ENCODE measurements around the gene CDAN1. TPM values are rescaled to one million over a fixed set of nuclear protein-coding genes. Genes with fewer than 3 reads are reported as not detected.

CDAN1 gene
- total RNA-seq, 6 experiments from 2014 or later = 12.4 to 17.7 (median 16.0) TPM

GRCh38 chr15:42737529-42738328 lies 801 bp upstream of the CDAN1 start:
- peaks cover 31% of the 10 kb centered on the region for H3K4me1 Mint-ChIP-seq (ENCODE audit: low read depth)
- DNase-seq = no peak

DNA sequence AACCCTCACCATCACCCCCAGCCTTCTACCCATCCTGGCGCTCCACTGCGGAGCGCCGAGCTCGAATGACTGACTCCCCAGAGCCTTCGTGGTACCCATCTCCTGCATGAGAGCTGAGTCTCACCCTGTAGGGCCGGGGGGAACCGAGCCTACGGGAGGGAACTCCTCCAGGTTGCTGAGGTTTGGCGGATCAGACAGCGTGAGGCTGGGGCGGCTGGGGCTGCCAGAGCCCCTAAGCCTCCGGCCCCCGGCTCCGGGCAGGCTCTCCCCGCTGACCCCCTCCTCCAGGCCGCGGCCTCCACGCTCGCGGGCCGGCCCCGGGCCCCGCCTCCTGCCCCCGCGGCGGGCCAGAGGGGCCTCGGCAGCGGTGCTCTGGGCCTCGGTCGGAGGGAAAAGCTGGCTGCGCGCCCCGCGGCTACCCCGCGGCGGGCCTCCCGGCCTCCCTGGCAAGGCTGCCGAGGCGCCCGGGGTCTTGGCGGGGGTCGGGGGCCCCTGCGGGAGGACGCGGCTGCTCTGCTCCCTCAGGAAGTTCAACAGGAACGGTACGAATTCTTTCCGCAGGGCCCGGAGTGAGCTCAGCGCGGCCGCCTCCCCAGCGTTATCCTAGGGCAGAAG lies 643 bp downstream of the CDAN1 start:
- Mint-ChIP-seq H3K9me3 (no peaks in the 10 kb centered on the region), H3K36me3 (ENCODE audit: low read depth) (peaks cover 16% of the 10 kb centered on the region; the same call in 1 of the 2 replicates), H3K4me1 (ENCODE audit: low read depth) (peaks cover 24% of the 10 kb centered on the region), H3K4me3 (peak overlapping the region; percentile 93), H3K27me3 (ENCODE audit: insufficient read depth) (peaks cover 2% of the 10 kb centered on the region; the same call in 1 of the 2 replicates), H3K27ac (peak overlapping the region; percentile 67; the same call in 1 of the 2 replicates)
- DNase-seq = no peak
- TF ChIP-seq, protein P1, sequence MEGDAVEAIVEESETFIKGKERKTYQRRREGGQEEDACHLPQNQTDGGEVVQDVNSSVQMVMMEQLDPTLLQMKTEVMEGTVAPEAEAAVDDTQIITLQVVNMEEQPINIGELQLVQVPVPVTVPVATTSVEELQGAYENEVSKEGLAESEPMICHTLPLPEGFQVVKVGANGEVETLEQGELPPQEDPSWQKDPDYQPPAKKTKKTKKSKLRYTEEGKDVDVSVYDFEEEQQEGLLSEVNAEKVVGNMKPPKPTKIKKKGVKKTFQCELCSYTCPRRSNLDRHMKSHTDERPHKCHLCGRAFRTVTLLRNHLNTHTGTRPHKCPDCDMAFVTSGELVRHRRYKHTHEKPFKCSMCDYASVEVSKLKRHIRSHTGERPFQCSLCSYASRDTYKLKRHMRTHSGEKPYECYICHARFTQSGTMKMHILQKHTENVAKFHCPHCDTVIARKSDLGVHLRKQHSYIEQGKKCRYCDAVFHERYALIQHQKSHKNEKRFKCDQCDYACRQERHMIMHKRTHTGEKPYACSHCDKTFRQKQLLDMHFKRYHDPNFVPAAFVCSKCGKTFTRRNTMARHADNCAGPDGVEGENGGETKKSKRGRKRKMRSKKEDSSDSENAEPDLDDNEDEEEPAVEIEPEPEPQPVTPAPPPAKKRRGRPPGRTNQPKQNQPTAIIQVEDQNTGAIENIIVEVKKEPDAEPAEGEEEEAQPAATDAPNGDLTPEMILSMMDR (IDR thresholded peaks at IDR 0.05) = no peak

More at GRCh38 chr15:42737529-42738328, 801 bp upstream of the CDAN1 start:
- peaks cover 10% of the 10 kb centered on the region; the same call in 1 of the 2 replicates for H3K36me3 Mint-ChIP-seq (ENCODE audit: low read depth)
- TF ChIP-seq, protein P1 (IDR thresholded peaks at IDR 0.05) = peak; percentile 56
- no peaks in the 10 kb centered on the region for H3K9me3 Mint-ChIP-seq
- peak overlapping the region; percentile 80 for H3K27ac Mint-ChIP-seq
- H3K27me3 Mint-ChIP-seq (ENCODE audit: insufficient read depth) = no peaks in the 10 kb centered on the region
- H3K4me3 Mint-ChIP-seq = peak overlapping the region; percentile 85

- Mint-ChIP-seq H3K4me1 (ENCODE audit: low read depth) (peaks cover 24% of the 10 kb centered on the region), H3K27me3 (ENCODE audit: insufficient read depth) (peaks cover 2% of the 10 kb centered on the region; the same call in 1 of the 2 replicates), H3K36me3 (ENCODE audit: low read depth) (peaks cover 20% of the 10 kb centered on the region; the same call in 1 of the 2 replicates), H3K4me3 (peak overlapping the region; percentile 93), H3K27ac (peak overlapping the region; percentile 67; the same call in 1 of the 2 replicates), H3K9me3 (no peaks in the 10 kb centered on the region)
- no peak for DNase-seq
- TF ChIP-seq, protein P1 (IDR thresholded peaks at IDR 0.05) = no peak
Measured at GRCh38 chr15:42735382-42736165, 1.4 kb downstream of the CDAN1 start.

- Mint-ChIP-seq H3K9me3 (no peaks in the 10 kb centered on the region), H3K36me3 (ENCODE audit: low read depth) (peaks cover 20% of the 10 kb centered on the region; the same call in 1 of the 2 replicates), H3K4me1 (ENCODE audit: low read depth) (peaks cover 24% of the 10 kb centered on the region), H3K27ac (no peak overlapping the region), H3K27me3 (ENCODE audit: insufficient read depth) (peaks cover 2% of the 10 kb centered on the region), H3K4me3 (peak overlapping the region; percentile 17; the same call in 1 of the 2 replicates)
- TF ChIP-seq, protein P1 (IDR thresholded peaks at IDR 0.05) = no peak
- DNase-seq = no peak
Measured at GRCh38 chr15:42734076-42734672, 2.8 kb downstream of the CDAN1 start.

GRCh38 chr15:42733027-42733426 lies 3.9 kb downstream of the CDAN1 start:
- H3K27me3 Mint-ChIP-seq (ENCODE audit: insufficient read depth) = peaks cover 2% of the 10 kb centered on the region

More at GRCh38 chr15:42733027-42733426, 3.9 kb downstream of the CDAN1 start:
- H3K27ac Mint-ChIP-seq = no peak overlapping the region
- DNase-seq = no peak
- no peak overlapping the region; the same call in 1 of the 2 replicates for H3K4me3 Mint-ChIP-seq
- H3K36me3 Mint-ChIP-seq (ENCODE audit: low read depth) = peaks cover 20% of the 10 kb centered on the region; the same call in 1 of the 2 replicates
- TF ChIP-seq, protein P1 (IDR thresholded peaks at IDR 0.05) = no peak
- peaks cover 24% of the 10 kb centered on the region for H3K4me1 Mint-ChIP-seq (ENCODE audit: low read depth)
- H3K9me3 Mint-ChIP-seq = no peaks in the 10 kb centered on the region

All from HFFc6 (cell line).